SK-N-SH treated with all-trans-retinoic acid at 6 μM for 48 hours (cell line): ENCODE results near the gene C5.

Experiments used
- ATAC-seq: fragments of 200-7000 bp; cut with Tn5 transposase; 3 replicates; pipeline ENCODE4 v1.9.1; 2020; ENCODE audit warnings: mild to moderate bottlenecking, moderate library complexity
- ARNTL ChIP-seq: fragments of 450-650 bp; formaldehyde crosslinking; IDR thresholded peaks from 2 replicates; pipeline ENCODE4 v1.5.0; 2020; ENCODE audit warnings: low read depth, mild to moderate bottlenecking, moderate library complexity, borderline replicate concordance
- BACH2 ChIP-seq: fragments of 250-450 bp; sonication (Bioruptor Pico); IDR thresholded peaks from 2 replicates; pipeline ENCODE4 v1.9.0; 2021; ENCODE audit warnings: mild to moderate bottlenecking, borderline replicate concordance
- CREB5 ChIP-seq: fragments of 250-450 bp; sonication (Bioruptor Pico); IDR thresholded peaks from 2 replicates; pipeline ENCODE4 v1.5.1; 2020; ENCODE audit warnings: low read depth, mild to moderate bottlenecking, moderate library complexity
- CSDC2 ChIP-seq: fragments of 250-450 bp; sonication (Bioruptor Pico); IDR thresholded peaks from 2 replicates; pipeline ENCODE4 v1.5.0; 2020; ENCODE audit warnings: mild to moderate bottlenecking, moderate library complexity
- CSRNP3 ChIP-seq: fragments of 250-450 bp; sonication (Bioruptor Pico); IDR thresholded peaks from 2 replicates; pipeline ENCODE4 v1.5.1; 2021; ENCODE audit warnings: mild to moderate bottlenecking, moderate library complexity
- GLIS3 ChIP-seq: fragments of 250-450 bp; sonication (Bioruptor Pico); IDR thresholded peaks from 2 replicates; pipeline ENCODE4 v1.5.0; 2020; ENCODE audit warnings: mild to moderate bottlenecking, moderate library complexity
- ISL1 ChIP-seq: fragments of 250-450 bp; sonication (Bioruptor Pico); IDR thresholded peaks from 2 replicates; pipeline ENCODE4 v2.1.2; 2022; ENCODE audit warnings: mild to moderate bottlenecking, moderate library complexity
- OSR1 ChIP-seq: fragments of 250-450 bp; sonication (Bioruptor Pico); IDR thresholded peaks from 2 replicates; pipeline ENCODE4 v1.8.0; 2022; ENCODE audit warnings: moderate library complexity, mild to moderate bottlenecking, inconsistent platforms
- PATZ1 ChIP-seq: fragments of 250-450 bp; sonication (Bioruptor Pico); IDR thresholded peaks from 2 replicates; pipeline ENCODE4 v1.8.0; 2020; ENCODE audit warnings: mild to moderate bottlenecking, moderate library complexity, borderline replicate concordance
- POU6F1 ChIP-seq: fragments of 250-450 bp; sonication (Bioruptor Pico); IDR thresholded peaks from 2 replicates; pipeline ENCODE4 v1.8.0; 2021; ENCODE audit warnings: low read depth, mild to moderate bottlenecking, moderate library complexity, borderline replicate concordance
- PPARA ChIP-seq: fragments of 250-450 bp; sonication (Bioruptor Pico); IDR thresholded peaks from 2 replicates; pipeline ENCODE4 v1.5.0; 2020; ENCODE audit warnings: mild to moderate bottlenecking, borderline replicate concordance
- RARB ChIP-seq: fragments of 250-450 bp; sonication (Bioruptor Pico); IDR thresholded peaks from 2 replicates; pipeline ENCODE4 v1.8.0; 2021; ENCODE audit warnings: mild to moderate bottlenecking, moderate library complexity
- SNAI2 ChIP-seq: fragments of 250-450 bp; sonication (Bioruptor Pico); IDR thresholded peaks from 2 replicates; pipeline ENCODE4 v1.5.0; 2020; ENCODE audit warnings: mild to moderate bottlenecking, moderate library complexity
- TCF4 ChIP-seq: fragments of 250-450 bp; sonication (Bioruptor Pico); IDR thresholded peaks from 2 replicates; pipeline ENCODE4 v1.8.0; 2021; ENCODE audit warnings: mild to moderate bottlenecking, moderate library complexity, borderline replicate concordance
- ZFP3 ChIP-seq: fragments of 250-450 bp; sonication (Bioruptor Pico); IDR thresholded peaks from 2 replicates; pipeline ENCODE4 v1.5.0; 2020; ENCODE audit warnings: mild to moderate bottlenecking, moderate library complexity
- ZFP30 ChIP-seq: fragments of 450-650 bp; formaldehyde crosslinking; IDR thresholded peaks from 2 replicates; pipeline ENCODE4 v1.5.0; 2022; ENCODE audit warnings: mild to moderate bottlenecking, moderate library complexity
- ZNF70 ChIP-seq: fragments of 450-650 bp; formaldehyde crosslinking; IDR thresholded peaks from 2 replicates; pipeline ENCODE4 v1.5.0; 2020; ENCODE audit warnings: mild to moderate bottlenecking, moderate library complexity
- ZNF8 ChIP-seq: fragments of 450-650 bp; formaldehyde crosslinking; IDR thresholded peaks from 2 replicates; pipeline ENCODE4 v1.5.0; 2020; ENCODE audit warnings: mild to moderate bottlenecking, moderate library complexity
- TF ChIP-seq, protein P1 (sequence below): fragments of 250-450 bp; sonication (Bioruptor Pico); IDR thresholded peaks from 2 replicates; pipeline ENCODE4 v1.5.0; 2020; ENCODE audit warnings: mild to moderate bottlenecking, moderate library complexity

C5 gene

DNA sequence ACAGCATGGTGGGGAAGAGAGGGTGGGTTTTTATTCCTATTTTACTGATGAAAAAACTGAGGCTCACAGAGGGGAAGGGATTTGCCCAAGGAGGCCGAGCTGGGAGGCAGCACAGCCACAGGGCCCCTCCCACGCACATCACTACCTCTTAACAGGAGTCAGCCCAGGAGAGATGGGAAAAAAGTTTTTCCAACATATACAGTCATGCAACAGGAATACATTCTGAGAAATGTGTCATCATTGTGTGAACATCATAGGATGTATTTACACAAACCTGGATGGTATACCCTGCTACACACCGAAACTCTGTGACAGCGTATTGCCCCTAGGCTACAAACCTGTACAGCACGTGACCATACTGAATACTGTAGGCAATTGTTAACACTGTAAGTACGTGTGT lies 135.1 kb downstream of the C5 start:
- ATAC-seq: no peak
- TF ChIP-seq ZNF8 (CRISPR knock-in tag): no peak
- no peak for TF ChIP-seq PPARA
- TF ChIP-seq OSR1 (CRISPR knock-in tag): no peak
- TF ChIP-seq BACH2 (CRISPR knock-in tag): no peak
- no peak for TF ChIP-seq SNAI2 (CRISPR knock-in tag)
- no peak for TF ChIP-seq PATZ1 (CRISPR knock-in tag)
- TF ChIP-seq CSRNP3 (CRISPR knock-in tag): no peak
- no peak for TF ChIP-seq ARNTL
- TF ChIP-seq ISL1 (CRISPR knock-in tag): no peak
- TF ChIP-seq, protein P1, sequence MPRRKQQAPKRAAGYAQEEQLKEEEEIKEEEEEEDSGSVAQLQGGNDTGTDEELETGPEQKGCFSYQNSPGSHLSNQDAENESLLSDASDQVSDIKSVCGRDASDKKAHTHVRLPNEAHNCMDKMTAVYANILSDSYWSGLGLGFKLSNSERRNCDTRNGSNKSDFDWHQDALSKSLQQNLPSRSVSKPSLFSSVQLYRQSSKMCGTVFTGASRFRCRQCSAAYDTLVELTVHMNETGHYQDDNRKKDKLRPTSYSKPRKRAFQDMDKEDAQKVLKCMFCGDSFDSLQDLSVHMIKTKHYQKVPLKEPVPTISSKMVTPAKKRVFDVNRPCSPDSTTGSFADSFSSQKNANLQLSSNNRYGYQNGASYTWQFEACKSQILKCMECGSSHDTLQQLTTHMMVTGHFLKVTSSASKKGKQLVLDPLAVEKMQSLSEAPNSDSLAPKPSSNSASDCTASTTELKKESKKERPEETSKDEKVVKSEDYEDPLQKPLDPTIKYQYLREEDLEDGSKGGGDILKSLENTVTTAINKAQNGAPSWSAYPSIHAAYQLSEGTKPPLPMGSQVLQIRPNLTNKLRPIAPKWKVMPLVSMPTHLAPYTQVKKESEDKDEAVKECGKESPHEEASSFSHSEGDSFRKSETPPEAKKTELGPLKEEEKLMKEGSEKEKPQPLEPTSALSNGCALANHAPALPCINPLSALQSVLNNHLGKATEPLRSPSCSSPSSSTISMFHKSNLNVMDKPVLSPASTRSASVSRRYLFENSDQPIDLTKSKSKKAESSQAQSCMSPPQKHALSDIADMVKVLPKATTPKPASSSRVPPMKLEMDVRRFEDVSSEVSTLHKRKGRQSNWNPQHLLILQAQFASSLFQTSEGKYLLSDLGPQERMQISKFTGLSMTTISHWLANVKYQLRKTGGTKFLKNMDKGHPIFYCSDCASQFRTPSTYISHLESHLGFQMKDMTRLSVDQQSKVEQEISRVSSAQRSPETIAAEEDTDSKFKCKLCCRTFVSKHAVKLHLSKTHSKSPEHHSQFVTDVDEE (CRISPR knock-in tag): no peak

DNA sequence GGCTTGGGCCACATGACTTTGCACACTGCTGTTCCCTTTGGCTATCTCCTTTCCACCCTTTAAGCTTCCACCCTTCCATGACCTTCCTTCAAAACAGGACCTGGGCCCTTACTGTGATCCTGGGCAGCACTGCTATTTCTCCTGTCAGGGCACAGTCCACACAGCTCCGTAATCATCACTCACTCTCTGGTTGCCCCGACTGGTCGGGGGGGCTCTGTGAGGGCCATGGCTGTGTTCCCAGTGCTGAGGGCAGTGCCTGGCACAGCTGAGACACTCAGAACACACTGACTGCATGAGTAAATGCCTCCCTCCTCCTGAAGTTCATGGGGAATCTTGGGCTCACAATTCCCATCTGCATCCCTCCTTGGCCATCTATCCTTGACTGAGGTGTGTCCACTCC lies 135.7 kb downstream of the C5 start:
- peak; percentile 21; the same call in 1 of the 3 replicates for ATAC-seq
- TF ChIP-seq POU6F1 (CRISPR knock-in tag) (no peak), CREB5 (no peak), ZFP30 (CRISPR knock-in tag) (no peak), TCF4 (CRISPR knock-in tag) (no peak), GLIS3 (CRISPR knock-in tag) (no peak), BACH2 (CRISPR knock-in tag) (no peak), CSRNP3 (CRISPR knock-in tag) (no peak), PPARA (no peak), ISL1 (CRISPR knock-in tag) (no peak)

GRCh38 chr9:120913647-120914264 lies 136.3 kb downstream of the C5 start:
- 0 out of 3 replicates have a peak, but pooled peaks have one; percentile 23 for ATAC-seq
- 0 out of 2 replicates have a peak, but pooled peaks have one; percentile 83 for TF ChIP-seq CSDC2 (CRISPR knock-in tag)
- TF ChIP-seq RARB (CRISPR knock-in tag): no peak
- 0 out of 2 replicates have a peak, but pooled peaks have one; percentile 22 for TF ChIP-seq ZFP3 (CRISPR knock-in tag)
- no peak for TF ChIP-seq ZNF70 (CRISPR knock-in tag)
